Renal cortical epithelial cell (primary cell): Measurements from ENCODE around the gene GRB10. TPM values are rescaled to one million over a fixed set of nuclear protein-coding genes. Genes with fewer than 3 reads are reported as not detected.
"Not testable (repeated sequence)": the region's sequence is repeated elsewhere in the genome, so short reads cannot be mapped to it uniquely, and the experiment has no call there.

ENCODE experiments used
- DNase-seq: peaks from one replicate; pipeline ENCODE4 v3.0.0-alpha.2; 2011; ENCODE audit warnings: low read depth
- total RNA-seq: library from RNA; depleted of rRNA; stranded (reverse); fragments of >200 nt; gene quantifications from 2 replicates; pipeline ENCODE4 v1.2.3, GENCODE V29; 2014

Gene GRB10
- total RNA-seq, 1 donor from 2014 or later = 73.8 TPM

DNA sequence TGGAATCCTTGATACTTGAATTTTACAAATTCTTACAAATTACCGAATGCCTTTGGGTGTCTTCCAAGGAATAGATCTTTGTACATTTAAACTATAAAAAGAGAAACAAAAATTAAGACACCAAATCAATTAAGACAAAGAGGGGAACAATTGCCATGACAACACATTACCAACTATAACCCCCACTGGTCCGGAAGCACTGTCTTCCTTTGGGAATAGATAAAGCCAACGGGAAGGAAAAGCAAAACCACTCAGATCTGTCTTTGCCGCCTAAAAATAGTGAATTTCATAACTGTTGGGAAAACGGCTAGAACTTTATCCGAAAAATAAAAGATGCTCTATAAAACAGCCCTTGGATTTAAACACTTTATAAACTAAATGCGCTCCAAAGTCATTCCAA is 37.4 kb downstream of the GRB10 start:
- DNase-seq = no peak

DNA sequence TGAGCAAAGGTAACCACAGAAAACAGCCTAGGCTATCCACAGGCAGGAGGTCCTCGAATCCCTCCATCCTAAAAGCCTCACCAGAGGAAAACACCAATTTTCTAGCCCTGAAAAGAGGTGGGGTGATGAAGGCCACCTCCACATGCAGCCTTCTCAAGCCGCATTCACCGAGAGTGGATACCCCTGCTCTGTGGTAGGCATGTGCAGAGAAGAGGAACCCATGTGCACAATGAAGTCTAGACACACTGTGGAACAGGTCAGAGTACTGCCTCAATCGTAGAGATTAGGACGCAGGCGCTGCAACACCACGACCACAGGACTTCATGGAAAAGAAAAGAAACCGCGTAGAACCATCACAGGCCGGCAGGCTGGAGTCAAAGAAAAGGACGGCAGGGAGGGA is 38.8 kb downstream of the GRB10 start:
- no peak for DNase-seq

DNA sequence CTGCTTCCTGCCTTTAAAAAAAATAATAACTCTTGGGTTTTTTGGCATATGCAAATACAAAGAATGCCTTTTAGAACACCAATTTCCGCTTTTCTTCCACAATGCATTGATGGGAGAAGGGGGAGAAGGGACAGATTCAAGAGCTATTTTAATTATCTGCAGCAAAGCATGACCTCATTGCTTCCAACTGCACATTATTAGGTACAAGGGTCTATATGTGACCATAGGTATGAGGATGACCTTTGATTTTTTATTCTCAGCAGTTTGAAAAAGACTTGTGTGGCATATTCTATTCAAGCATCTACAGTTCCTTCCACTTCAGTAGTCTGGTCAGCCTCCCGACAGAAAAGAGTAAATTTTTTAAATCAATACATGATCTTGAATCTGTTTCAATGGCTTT is 39.7 kb downstream of the GRB10 start:
- no peak for DNase-seq

DNA sequence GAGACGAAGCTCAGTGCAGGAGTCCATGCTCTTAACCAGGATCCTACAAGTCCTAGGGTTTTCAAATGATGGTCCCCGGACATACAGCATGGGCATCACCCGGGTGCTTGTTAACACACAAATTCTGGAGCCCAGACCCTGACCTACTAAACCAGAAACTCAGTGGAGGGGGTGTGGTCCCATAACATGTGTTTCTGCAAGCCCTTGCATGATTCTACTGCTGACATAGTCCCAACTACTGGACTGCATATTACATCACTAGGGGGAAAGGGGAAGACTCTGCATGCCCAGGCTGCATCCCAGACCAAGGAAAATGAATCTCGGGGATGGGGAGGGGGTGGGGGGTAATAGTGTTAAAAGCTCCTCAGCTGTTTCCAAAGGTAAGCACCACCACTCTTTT is 40.3 kb downstream of the GRB10 start:
- no peak for DNase-seq

DNA sequence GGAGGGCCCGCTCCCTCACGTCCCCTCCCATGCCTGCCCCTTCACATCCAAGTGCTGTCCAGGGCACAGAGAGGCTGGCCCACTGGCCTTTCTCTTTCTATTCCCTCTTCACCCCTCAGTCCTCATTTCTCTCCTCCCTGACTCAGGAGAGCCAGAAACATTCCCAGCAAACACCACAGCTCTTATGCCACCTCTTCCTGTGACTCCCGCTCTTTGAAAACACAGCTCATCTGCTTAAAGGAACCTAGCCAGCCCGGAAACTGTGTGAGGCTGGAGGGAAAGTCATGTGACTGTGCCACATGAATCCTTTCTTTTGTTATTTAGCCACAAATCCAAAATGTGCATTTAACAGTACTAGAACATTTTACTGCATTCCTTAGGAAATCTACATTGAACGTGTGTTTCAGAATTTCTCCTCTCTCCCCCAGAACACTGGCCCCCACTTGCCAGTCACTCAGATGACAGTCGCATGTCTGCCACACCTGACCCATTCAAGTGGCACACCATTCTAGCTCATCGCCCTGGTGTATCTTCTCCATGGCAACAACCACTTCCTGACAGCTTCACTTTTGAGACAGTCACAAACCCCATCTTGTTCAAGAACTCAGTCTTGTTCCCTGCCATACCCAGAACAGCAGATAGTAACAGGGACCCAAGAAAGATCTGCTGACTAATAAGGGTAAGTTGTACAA is 42.8 kb downstream of the GRB10 start:
- peak; percentile 44 for DNase-seq

DNA sequence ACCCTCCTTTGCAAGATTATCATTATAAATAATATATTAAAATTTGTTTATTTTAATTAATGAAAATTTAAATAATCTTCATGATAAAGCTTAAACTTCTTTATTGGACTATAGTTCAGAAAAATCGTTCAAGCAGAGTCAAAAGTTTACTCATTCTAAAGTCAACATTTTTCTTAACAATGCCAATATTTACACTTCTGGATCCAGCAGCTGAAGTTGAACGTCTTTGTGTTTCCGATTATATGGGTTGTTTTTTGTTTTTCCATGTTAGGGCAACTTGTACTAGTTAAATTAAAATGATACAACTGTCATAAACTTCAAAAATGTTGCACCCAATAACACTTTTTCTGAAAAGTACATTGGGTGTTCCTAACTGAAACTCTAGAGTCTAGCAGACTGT is 43.8 kb downstream of the GRB10 start:
- DNase-seq = no peak

DNA sequence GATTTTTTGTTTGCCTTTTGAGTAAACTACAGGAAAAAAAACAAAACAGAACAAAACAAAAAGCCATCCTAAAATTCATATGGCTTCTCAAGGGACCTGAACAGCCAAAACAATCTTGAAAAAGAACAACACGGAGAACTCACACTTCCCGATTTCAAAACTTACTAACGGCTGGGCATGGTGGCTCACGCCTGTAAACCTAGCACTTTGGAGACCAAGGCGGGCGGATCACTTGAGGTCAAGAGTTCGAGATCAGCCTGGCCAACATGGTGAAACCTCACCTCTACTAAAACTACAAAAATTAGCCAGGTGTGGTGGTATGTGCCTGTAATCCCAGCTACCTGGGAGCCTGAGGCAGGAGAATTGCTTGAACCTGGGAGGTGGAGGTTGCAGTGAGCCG is 46.9 kb downstream of the GRB10 start:
- not testable (repeated sequence) for DNase-seq

DNA sequence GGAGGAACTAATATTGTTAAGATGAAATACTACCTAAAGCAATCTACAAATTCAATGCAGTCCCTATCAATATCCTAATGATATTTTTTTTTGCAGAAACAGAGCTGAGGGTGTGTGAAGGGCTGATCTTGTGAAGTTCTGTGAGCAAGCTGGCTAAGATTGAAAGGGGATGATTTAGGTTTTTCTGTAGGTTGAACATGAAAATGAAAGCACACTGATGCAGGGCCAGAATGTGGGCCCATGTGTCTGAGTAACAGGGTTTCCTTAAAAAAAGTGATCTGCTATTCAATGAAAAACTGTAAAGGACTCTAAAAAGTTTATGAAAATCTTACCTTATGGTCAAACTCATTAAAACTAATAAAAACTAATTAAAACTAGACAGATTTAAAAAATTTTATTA is 47.4 kb downstream of the GRB10 start:
- DNase-seq = no peak

DNA sequence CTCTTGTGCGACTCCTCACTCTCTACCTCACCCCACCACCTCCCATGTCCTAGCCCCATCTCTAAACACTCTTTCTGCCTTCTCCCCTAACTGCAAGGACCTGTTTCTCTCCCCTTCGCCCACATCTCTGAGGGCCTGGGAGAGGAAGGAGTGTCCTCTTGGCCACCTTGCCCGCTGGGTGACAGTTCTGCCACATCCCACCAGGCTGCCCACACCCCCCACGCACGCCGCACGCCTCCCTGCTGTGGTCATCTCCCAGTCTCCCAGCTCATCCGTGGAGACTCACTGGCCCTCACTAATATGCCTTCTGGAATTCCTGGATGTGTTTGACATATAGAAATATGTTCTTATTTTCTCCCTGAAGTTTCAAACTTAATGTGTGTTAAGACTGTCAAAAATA is 48.5 kb downstream of the GRB10 start:
- no peak for DNase-seq

DNA sequence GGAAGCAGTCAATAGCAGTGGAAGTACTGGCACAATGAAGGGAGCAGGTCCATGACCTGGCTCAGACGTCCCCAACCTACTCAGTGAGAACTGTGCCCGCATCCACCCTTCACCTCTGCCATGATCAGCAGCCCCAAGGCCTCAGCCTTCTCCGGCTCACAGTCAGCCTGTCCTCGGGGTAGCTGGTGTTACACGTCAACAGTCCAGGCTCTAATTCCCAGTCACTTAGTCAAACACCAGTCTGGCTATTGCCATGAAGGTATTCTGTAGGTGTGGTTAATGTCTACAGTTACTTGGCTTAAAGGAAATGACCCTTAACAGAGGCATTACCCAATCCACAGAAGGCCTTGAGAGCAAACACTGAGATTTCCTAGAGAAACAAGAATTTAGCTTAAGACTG is 49.1 kb downstream of the GRB10 start:
- peak; percentile 99 for DNase-seq

DNA sequence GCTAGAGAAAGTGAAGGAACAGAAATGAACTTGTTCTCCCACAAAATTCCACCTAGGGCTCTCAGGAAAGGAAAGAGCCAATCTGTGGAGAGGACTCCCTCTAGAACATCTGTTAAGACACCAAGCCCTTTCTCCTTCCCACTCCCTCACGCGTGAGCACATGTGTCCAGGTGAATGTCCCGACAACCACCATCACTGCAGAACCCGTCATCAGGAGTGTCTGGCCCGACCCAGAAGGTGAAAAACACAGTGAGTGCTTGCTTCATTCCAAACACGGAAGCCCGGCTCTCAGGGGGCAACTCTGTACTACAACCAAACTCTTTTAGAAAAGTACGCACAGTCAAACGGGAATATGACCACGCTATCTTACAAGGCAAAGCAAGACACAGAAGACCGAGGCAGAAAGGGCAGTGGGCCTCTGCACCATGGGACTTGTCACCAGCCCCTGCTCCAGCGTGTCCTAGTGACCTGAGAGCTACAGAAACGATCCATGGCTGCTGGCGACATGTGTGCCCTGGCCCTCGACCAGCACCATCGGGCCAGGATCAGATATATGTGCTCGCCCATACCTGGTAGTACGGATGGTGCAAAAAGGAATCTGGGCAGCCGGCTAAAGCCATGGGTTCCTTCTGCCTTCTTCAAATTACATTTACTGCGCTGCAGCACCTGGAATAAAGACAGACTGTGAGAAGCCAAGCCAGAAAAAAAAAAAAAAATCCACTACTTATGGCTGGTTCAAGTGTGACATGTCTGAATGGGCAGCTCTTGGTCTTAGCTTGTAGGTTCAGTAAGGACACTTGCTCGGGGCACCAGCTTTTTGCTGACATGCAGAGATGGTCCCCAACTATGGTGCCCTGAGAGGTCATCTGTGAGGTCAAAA is 50.8 kb downstream of the GRB10 start:
- no peak for DNase-seq

DNA sequence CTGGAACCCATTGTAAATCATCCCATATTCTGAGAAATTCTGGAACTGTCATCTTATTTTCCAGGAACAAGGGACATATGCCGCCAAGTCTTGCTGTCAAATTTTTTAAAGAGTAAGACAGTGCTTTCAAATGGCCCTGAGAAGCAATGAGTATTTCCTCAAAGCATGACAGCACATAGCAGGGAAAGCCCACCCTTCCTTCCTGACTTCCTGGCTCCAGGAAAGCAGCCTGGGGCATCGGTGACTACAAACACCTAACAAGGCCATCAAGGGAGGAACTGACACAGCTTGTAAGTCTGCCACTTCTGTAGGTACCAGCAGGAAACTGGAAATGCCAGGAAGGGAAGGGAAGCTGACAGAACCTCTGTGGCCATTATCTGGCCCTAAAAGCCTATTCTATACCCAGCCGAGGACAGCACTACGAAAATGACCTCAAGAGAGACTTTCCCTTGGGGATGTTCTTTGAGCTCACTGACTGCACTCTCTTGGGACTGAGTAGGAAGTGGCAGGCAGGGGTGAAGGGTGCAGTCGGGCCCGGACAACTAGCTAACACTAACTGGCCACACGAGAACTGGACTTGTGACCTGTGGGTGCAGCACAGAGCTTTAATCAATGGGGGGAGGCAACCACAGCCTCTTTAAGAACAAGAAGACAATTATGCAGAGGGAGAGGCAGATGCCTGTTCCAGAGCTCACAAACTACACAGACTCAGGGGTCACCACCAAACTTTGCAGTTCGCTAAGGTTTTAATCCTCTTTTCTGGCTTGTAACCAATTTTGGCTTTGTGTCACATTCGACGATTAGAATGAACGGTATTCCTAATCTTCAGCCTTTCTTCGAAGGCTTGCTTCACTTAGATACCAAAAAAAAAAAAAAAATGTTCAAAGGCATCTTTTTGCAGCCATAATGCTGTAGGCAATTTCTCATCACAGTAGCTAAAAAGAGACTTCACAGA is 52.0 kb downstream of the GRB10 start:
- no peak for DNase-seq

DNA sequence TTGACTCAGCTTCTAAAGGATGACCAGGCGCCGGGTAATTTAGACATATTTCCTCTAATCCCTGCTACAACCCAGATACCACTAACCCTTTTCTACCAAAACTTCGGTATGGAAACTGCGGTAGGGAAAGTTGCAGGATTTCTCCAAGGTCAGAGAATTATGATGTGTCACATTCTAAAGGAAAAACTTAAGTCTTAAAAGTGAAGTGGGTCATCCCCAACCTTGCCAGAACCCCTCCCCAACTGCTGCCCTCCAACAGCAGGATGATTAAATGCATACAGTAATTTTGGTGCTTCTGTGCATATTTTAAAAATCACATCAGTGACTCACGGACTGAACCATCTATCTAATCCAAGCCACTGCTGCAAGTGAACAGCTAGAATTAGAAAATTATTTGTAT is 52.7 kb downstream of the GRB10 start:
- DNase-seq = no peak

DNA sequence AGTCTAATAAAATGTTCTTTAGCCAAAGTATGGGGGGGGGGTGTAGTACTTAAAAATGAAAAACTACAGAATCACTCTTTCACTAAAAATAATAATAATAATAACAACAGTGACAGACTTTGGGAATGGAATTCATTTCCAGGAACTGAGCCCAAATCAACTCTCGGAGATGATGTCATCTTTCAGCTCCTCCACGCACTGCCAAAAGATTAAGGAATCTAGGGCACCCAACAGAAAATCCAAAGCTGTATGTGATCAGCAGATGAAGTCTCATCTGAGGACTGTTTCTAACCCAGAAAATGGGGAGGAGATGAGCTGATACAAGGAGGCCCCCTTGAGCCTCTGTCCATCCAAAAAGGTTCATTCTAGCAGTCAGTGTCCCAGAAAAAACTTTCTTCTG is 54.5 kb downstream of the GRB10 start:
- no peak for DNase-seq

DNA sequence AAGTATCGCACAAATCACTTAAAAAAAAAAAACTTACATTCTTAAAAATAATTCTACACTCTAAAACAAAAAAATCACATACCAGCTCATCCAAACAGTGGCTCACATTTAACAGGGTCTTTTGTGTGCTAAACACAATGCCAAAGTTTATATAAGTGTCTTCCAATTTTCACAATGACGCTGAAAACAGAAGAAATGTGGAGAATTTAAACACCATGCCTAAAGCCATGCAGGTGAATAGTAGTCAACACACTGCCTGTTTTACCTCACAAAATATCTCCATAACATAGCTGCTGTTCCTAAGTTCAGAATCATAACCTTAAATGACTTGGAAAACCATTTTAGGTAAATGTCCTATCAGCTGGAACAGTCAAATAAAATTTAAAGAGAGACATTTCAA is 55.0 kb downstream of the GRB10 start:
- DNase-seq = no peak

DNA sequence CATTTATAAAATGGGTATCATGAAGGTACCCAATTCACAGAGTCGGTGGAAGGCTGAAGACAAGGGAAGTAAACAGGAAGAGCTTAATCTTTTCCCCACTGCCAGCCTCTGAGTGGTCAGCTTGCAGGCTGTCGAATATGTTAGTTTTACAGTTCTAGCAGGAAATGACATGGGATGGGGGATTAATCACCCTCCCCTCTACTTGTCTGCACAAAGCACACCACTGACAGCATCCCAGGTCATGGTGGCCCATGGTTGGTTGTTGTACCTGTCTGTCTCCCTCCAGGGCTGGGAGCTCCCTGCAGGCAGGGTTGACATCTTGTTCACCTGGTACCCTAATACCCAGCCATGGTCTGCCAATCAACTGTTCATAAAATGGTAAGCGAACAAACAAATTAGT is 55.6 kb downstream of the GRB10 start:
- no peak for DNase-seq

DNA sequence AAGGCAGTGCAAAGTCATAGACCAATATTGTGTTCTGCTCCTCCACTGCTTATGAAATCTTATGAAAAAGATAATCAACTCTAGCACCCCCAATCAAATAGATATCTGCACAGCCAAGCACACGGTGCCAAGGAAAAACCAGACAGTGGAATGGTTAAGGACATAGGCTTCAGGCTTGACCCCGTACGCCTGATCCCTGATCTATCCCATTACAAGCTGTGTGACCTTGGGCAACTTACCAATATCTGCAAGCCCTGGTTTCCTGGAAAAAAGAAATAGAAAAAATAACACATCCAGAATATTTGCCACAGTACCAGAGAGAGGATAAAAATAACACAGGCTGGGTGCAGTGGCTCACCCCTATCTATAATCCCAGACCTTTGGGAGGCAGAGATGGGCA is 56.9 kb downstream of the GRB10 start:
- no peak for DNase-seq

DNA sequence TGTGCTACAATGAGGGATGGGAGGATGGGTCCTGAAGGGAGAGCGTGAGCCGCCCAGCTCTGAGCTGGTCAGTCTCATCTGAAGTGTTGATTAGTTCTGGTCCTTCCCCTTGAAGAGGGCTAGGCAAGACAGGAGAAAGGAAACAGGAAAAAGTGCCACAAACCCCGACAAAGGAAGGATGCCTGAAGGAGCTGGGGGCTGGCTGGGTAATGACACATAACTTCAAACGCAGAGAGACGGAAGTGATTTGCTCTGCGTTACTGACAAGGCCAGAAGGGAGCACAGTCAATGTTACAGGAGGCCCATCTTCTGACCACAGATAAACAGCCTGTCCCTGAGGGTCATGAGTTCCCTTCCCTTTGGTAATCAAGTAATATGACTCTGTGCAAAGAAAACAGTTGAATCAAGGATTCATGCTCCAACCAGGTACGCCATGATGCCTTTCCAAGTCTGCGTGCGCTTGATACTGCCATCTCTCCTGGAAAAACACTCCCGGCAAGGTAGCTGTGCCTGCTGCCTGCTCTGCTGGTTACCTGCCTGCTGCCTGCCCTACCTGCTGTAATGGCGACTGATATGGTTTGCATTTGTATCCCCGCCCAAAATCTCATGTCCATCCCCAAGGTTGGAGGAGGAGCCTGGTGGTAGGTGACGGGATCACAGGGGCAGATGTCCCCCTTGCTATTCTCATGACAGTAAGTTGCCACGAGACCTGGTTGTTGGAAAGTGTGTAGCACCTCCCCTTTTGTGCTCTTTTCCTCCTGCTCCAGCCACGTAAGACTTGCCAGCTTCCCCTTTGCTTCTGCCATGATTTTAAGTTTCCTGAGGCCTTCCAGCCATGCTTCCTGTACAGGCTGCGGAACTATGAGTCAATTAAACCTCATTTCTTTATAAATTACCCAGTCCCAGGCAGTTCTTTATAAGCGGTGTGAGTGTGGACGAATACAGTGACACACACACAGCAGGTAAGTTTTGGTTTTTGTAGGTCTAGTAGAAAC is 57.9 kb downstream of the GRB10 start:
- no peak for DNase-seq

DNA sequence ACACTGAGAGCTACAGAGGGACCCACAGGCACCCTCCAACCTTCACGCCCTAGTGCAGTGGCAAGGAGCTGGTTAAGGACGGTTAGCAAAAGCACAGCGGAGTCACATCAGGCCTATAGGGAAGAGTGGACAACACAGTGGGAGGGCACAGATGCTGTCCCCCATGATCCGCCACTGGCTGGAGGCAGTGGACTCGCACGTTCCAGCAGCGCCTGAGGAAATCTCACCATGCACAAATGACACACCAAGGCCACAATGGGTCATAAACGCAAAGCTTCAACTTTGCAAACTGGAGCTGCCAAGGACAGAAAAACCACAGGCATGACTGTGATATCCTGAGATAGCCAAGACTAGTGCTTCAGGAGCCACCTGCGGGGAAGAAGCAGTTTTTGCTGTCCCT is 58.8 kb downstream of the GRB10 start:
- DNase-seq = no peak

DNA sequence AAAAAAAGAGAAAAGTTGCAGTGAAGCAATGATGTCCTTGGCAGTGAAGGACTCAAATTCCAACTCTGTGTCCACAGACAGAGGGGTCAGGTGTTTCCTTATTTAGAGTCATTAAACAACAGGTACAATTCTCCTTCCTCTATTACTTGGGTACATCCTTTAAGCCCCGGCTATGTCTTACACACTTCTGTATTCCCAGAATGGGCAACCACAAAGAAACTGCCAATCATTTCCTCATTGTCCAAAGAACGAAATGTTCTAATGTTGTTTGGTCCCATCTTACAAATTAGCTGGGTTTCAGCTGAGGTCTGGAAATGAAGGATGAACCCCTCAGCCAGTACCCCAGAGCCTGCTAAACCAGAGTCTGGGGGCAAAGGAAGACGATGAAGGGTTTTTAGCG is 59.5 kb downstream of the GRB10 start:
- DNase-seq = no peak

DNA sequence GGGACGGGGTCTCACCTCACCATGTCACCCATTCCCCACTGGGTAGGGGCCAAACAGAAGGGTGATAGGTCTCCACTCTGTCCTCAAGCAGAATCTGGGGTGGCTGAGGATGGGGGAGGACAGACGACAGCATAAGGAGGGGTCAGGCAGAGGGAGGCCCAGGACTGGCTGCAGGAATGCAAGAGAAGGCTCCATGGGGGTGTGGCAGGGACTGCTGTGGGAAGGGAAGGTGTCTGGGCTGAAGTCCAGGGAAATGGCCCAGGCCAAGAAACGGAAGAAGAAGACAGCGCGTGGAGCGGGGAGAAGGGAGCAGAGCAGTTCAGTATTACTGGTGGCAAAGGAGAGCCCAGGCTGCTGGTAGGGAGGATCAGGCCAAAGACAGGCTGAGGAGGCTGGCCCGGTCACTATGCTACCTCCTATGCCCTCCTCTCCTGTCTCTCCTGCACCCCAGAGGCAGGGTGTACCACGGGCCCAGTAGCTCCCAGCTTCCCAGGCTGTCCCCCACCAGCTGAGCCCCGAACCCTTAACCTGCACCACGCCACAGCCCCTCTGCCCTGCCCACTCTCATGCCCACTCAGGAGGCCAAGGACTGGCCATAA is 60.9 kb downstream of the GRB10 start:
- no peak for DNase-seq
